Left lung (tissue), 10 donors: ENCODE results near the gene MTUS2. TPM values are rescaled to one million over a fixed set of nuclear protein-coding genes. Genes with fewer than 3 reads are reported as not detected.
"Not testable (repeated sequence)": the region's sequence is repeated elsewhere in the genome, so short reads cannot be mapped to it uniquely, and the experiment has no call there.

Experiments
- ATAC-seq: fragments of 200-7000 bp; cut with Tn5 transposase; one replicate; pipeline ENCODE4 v1.9.1; 2020; ENCODE audit warnings: moderate library complexity
- DNase-seq, 4 donors: peaks; one replicate each; pipeline ENCODE4 v3.0.0-alpha.2; 2013 to 2020
- H3K27ac ChIP-seq, 2 donors: fragments of 200-600 bp; sonication (generic) in 1 of 2; one replicate each; pipeline versions ENCODE4 v1.5.0 to v1.8.0; 2020 to 2021
- H3K27me3 ChIP-seq, 2 donors: fragments of 200-600 bp; sonication (generic) in 1 of 2; one replicate each; pipeline versions ENCODE4 v1.5.0 to v1.8.0; 2020 to 2021
- H3K36me3 ChIP-seq, 2 donors: fragments of 200-600 bp; sonication (generic) in 1 of 2; one replicate each; pipeline versions ENCODE4 v1.5.0 to v1.8.0; 2020 to 2021
- H3K4me1 ChIP-seq, 2 donors: fragments of 200-600 bp; one replicate each; pipeline ENCODE4 v1.8.0; 2021
- H3K4me3 ChIP-seq, 2 donors: fragments of 200-600 bp; sonication (generic) in 1 of 2; one replicate each; pipeline versions ENCODE4 v1.5.0 to v1.8.0; 2020 to 2021; ENCODE audit warnings: mild to moderate bottlenecking in 1 of 2
- H3K9me3 ChIP-seq, 2 donors: fragments of 200-600 bp; sonication (generic) in 1 of 2; one replicate each; pipeline versions ENCODE4 v1.5.0 to v1.8.0; 2020 to 2021
- CTCF ChIP-seq, 2 donors: fragments of 200-600 bp; sonication (generic) in 1 of 2; IDR thresholded peaks; one replicate each; pipeline versions ENCODE4 v1.5.0 to v1.8.0; 2021; ENCODE audit warnings: antibody characterized with exemption in 2 of 2
- intact Hi-C, 2 donors: fragments of 100-400 bp; cut with DNase I; formaldehyde crosslinking; loops; one replicate each; pipeline versions ENCODE4 v1.11.2 to v1.14.2; 2022
- polyA plus RNA-seq, 6 donors: library from polyadenylated mRNA; unstranded; fragments of 120-200 nt; gene quantifications; one replicate each; pipeline ENCODE4 v1.2.1, GENCODE V29; 2013; ENCODE audit not compliant: insufficient read length in 6 of 6
- total RNA-seq, 2 donors: library from RNA; stranded (reverse); fragmentation: NEBNext Ultra II Directional; extraction: Animal tissue kit (Norgen Biotek cat#: 25700); gene quantifications; one replicate each; pipeline ENCODE4 v1.2.1, GENCODE V29; 2021
- donor health status: DM: no; HTN: yes; CAD: no.
- donor health status: DM: no; HTN: no; CAD: no.

MTUS2 gene
- total and polyA plus RNA-seq, 8 donors, result 0.21 to 0.92 (median 0.50) TPM

- no peak for TF ChIP-seq CTCF (IDR thresholded peaks at IDR 0.05)
- H3K4me3 ChIP-seq, result no peak overlapping the region
- no peak overlapping the region for H3K27ac ChIP-seq
- DNase-seq (no peak), ATAC-seq (no peak)
- no peaks in the 10 kb centered on the region for H3K4me1 ChIP-seq
- intact Hi-C loops, result no loop called here
- no peaks in the 10 kb centered on the region for H3K27me3 ChIP-seq
- H3K36me3 ChIP-seq, result no peaks in the 10 kb centered on the region
- H3K9me3 ChIP-seq, result peaks cover 0 to 20% of the 10 kb centered on the region in 2 donors
These were observed 375.3 kb downstream of the MTUS2 start for GRCh38 chr13:29195456-29195855.

- intact Hi-C loops, result no loop called here
- ATAC-seq, result no peak
These were observed 376.4 kb downstream of the MTUS2 start for GRCh38 chr13:29196409-29197074.

GRCh38 chr13:29202753-29203152 is 382.6 kb downstream of the MTUS2 start:
- H3K27ac ChIP-seq, ATAC-seq, H3K36me3 ChIP-seq, intact Hi-C loops, H3K27me3 ChIP-seq, DNase-seq, H3K4me3 ChIP-seq, H3K4me1 ChIP-seq: not testable (repeated sequence)
- H3K9me3 ChIP-seq, result peaks cover 0 to 32% of the 10 kb centered on the region in 2 donors

More at GRCh38 chr13:29196409-29197074, 376.4 kb downstream of the MTUS2 start:
- DNase-seq, result no peak
- H3K4me3 ChIP-seq, result no peak overlapping the region
- peaks cover 0 to 23% of the 10 kb centered on the region in 2 donors for H3K9me3 ChIP-seq
- H3K36me3 ChIP-seq, result no peaks in the 10 kb centered on the region
- no peaks in the 10 kb centered on the region for H3K27me3 ChIP-seq
- H3K4me1 ChIP-seq, result no peaks in the 10 kb centered on the region
- no peak for TF ChIP-seq CTCF (IDR thresholded peaks at IDR 0.05)
- H3K27ac ChIP-seq, result no peak overlapping the region

GRCh38 chr13:29204651-29205050 is 384.5 kb downstream of the MTUS2 start:
- intact Hi-C loops, result no loop called here
- DNase-seq (peak in 1 of 4 donors; percentile 30), ATAC-seq (no peak)
- no peak for TF ChIP-seq CTCF (IDR thresholded peaks at IDR 0.05)
- Histone ChIP-seq H3K27ac (no peak overlapping the region), H3K36me3 (no peaks in the 10 kb centered on the region), H3K9me3 (peaks cover 0 to 22% of the 10 kb centered on the region in 2 donors), H3K27me3 (no peaks in the 10 kb centered on the region), H3K4me3 (no peak overlapping the region), H3K4me1 (no peaks in the 10 kb centered on the region)

- no peak overlapping the region for H3K27ac ChIP-seq
- H3K4me1 ChIP-seq, result no peaks in the 10 kb centered on the region
- DNase-seq, result peak in 1 of 4 donors; percentile 5
- TF ChIP-seq CTCF (IDR thresholded peaks at IDR 0.05), result no peak
- no peaks in the 10 kb centered on the region for H3K36me3 ChIP-seq
- intact Hi-C loops, result loop anchor here in 1 of 2 donors (5.0 kb wide), 1 partner anchor 137 kb away; no protein-coding TSS in a partner anchor
- H3K4me3 ChIP-seq, result no peak overlapping the region
- H3K27me3 ChIP-seq, result no peaks in the 10 kb centered on the region
- no peak for ATAC-seq
- H3K9me3 ChIP-seq, result peaks cover 0 to 11% of the 10 kb centered on the region in 2 donors
These were observed 390.5 kb downstream of the MTUS2 start for GRCh38 chr13:29210676-29211075.

GRCh38 chr13:29211162-29211561 is 391.0 kb downstream of the MTUS2 start:
- intact Hi-C loops, result loop anchor here in 1 of 2 donors (5.0 kb wide), 1 partner anchor 136 kb away; no protein-coding TSS in a partner anchor
- H3K4me1 ChIP-seq, result not testable (repeated sequence)

More at GRCh38 chr13:29211162-29211561, 391.0 kb downstream of the MTUS2 start:
- peaks cover 0 to 10% of the 10 kb centered on the region in 2 donors for H3K9me3 ChIP-seq
- H3K36me3 ChIP-seq, H3K4me3 ChIP-seq, H3K27ac ChIP-seq, H3K27me3 ChIP-seq, ATAC-seq: not testable (repeated sequence)
- peak in 1 of 4 donors; percentile 28 for DNase-seq
